Measurements from ENCODE around the gene SLC1A1. TPM values are rescaled to one million over a fixed set of nuclear protein-coding genes. Genes with fewer than 3 reads are reported as not detected.

The SLC1A1 gene
- total RNA-seq, 1 donor from 2014 or later = 0.10 TPM

- Mint-ChIP-seq H3K36me3 (ENCODE audit: unreplicated experiment) (no peaks in the 10 kb centered on the region), H3K9me3 (ENCODE audit: unreplicated experiment) (no peaks in the 10 kb centered on the region), H3K27ac (ENCODE audit: unreplicated experiment) (no peak overlapping the region), H3K4me1 (ENCODE audit: low read depth, unreplicated experiment) (no peaks in the 10 kb centered on the region), H3K27me3 (ENCODE audit: unreplicated experiment) (no peaks in the 10 kb centered on the region), H3K4me3 (ENCODE audit: unreplicated experiment) (no peak overlapping the region)
- no peak for DNase-seq
- no peak for TF ChIP-seq CTCF (IDR thresholded peaks at IDR 0.05; ENCODE audit: partially characterized antibody, unreplicated experiment)
Observed at GRCh38 chr9:4567601-4568000, 77.3 kb downstream of the SLC1A1 start.

GRCh38 chr9:4569101-4569500 is 78.8 kb downstream of the SLC1A1 start:
- peaks cover 1% of the 10 kb centered on the region for H3K4me1 Mint-ChIP-seq (ENCODE audit: low read depth, unreplicated experiment)
- no peaks in the 10 kb centered on the region for H3K36me3 Mint-ChIP-seq (ENCODE audit: unreplicated experiment)
- H3K27me3 Mint-ChIP-seq (ENCODE audit: unreplicated experiment) = no peaks in the 10 kb centered on the region
- no peak overlapping the region for H3K4me3 Mint-ChIP-seq (ENCODE audit: unreplicated experiment)
- TF ChIP-seq CTCF (IDR thresholded peaks at IDR 0.05; ENCODE audit: partially characterized antibody, unreplicated experiment) = no peak
- H3K27ac Mint-ChIP-seq (ENCODE audit: unreplicated experiment) = no peak overlapping the region
- no peak for DNase-seq
- no peaks in the 10 kb centered on the region for H3K9me3 Mint-ChIP-seq (ENCODE audit: unreplicated experiment)

- no peaks in the 10 kb centered on the region for H3K36me3 Mint-ChIP-seq (ENCODE audit: unreplicated experiment)
- no peak overlapping the region for H3K27ac Mint-ChIP-seq (ENCODE audit: unreplicated experiment)
- H3K27me3 Mint-ChIP-seq (ENCODE audit: unreplicated experiment) = no peaks in the 10 kb centered on the region
- no peak for DNase-seq
- TF ChIP-seq CTCF (IDR thresholded peaks at IDR 0.05; ENCODE audit: partially characterized antibody, unreplicated experiment) = no peak
- no peaks in the 10 kb centered on the region for H3K9me3 Mint-ChIP-seq (ENCODE audit: unreplicated experiment)
- no peak overlapping the region for H3K4me3 Mint-ChIP-seq (ENCODE audit: unreplicated experiment)
- H3K4me1 Mint-ChIP-seq (ENCODE audit: low read depth, unreplicated experiment) = peaks cover 1% of the 10 kb centered on the region
Observed at GRCh38 chr9:4572184-4572826, 82.0 kb downstream of the SLC1A1 start.

- no peaks in the 10 kb centered on the region for H3K36me3 Mint-ChIP-seq (ENCODE audit: unreplicated experiment)
- no peak overlapping the region for H3K4me3 Mint-ChIP-seq (ENCODE audit: unreplicated experiment)
Observed at GRCh38 chr9:4573176-4573575, 82.9 kb downstream of the SLC1A1 start.

More at GRCh38 chr9:4573176-4573575, 82.9 kb downstream of the SLC1A1 start:
- no peak for DNase-seq
- no peaks in the 10 kb centered on the region for H3K27me3 Mint-ChIP-seq (ENCODE audit: unreplicated experiment)
- no peaks in the 10 kb centered on the region for H3K9me3 Mint-ChIP-seq (ENCODE audit: unreplicated experiment)
- no peak for TF ChIP-seq CTCF (IDR thresholded peaks at IDR 0.05; ENCODE audit: partially characterized antibody, unreplicated experiment)
- no peak overlapping the region for H3K27ac Mint-ChIP-seq (ENCODE audit: unreplicated experiment)
- peaks cover 1% of the 10 kb centered on the region for H3K4me1 Mint-ChIP-seq (ENCODE audit: low read depth, unreplicated experiment)

Data from glutamatergic neuron (in vitro differentiated cells).